GM03348 (cell line): ENCODE measurements around the gene ELF1.
"Not testable (repeated sequence)": the region's sequence is repeated elsewhere in the genome, so short reads cannot be mapped to it uniquely, and the experiment has no call there.

ENCODE experiments used
- DNase-seq: peaks from one replicate; pipeline ENCODE4 v3.0.0; 2012; ENCODE audit warnings: low spot score

ELF1 gene

GRCh38 chr13:40886017-40886416 is 133.1 kb downstream of the ELF1 start:
- no peak for DNase-seq

GRCh38 chr13:40884175-40884574 is 134.9 kb downstream of the ELF1 start:
- DNase-seq = not testable (repeated sequence)
